Ectodermal cell (in vitro differentiated cells): ENCODE data around the gene TMC6.
"Not testable (repeated sequence)": the region's sequence is repeated elsewhere in the genome, so short reads cannot be mapped to it uniquely, and the experiment has no call there.

Experiments
- H3K27ac ChIP-seq: 2 replicates; pipeline ENCODE4 v1.7.0; 2013; ENCODE audit warnings: mild to moderate bottlenecking, low read depth, low read length; ENCODE audit not compliant: insufficient read depth, poor library complexity, severe bottlenecking
- H3K27me3 ChIP-seq: 2 replicates; pipeline ENCODE4 v1.7.0; 2013; ENCODE audit warnings: mild to moderate bottlenecking, low read length; ENCODE audit not compliant: insufficient read depth, control insufficient read depth, poor library complexity, severe bottlenecking
- H3K36me3 ChIP-seq: one replicate; pipeline ENCODE4 v1.7.0; 2013; ENCODE audit warnings: low read length; ENCODE audit not compliant: control insufficient read depth, insufficient read depth
- H3K4me1 ChIP-seq: one replicate; pipeline ENCODE4 v1.7.0; 2013; ENCODE audit warnings: low read length; ENCODE audit not compliant: control insufficient read depth, insufficient read depth
- H3K4me3 ChIP-seq: 2 replicates; pipeline ENCODE4 v1.7.0; 2013; ENCODE audit warnings: low read depth, low read length, control low read depth; ENCODE audit not compliant: insufficient read depth
- H3K9me3 ChIP-seq: 2 replicates; pipeline ENCODE4 v1.7.0; 2013; ENCODE audit warnings: mild to moderate bottlenecking, low read length, moderate library complexity; ENCODE audit not compliant: control insufficient read depth
- WGBS, 2 experiments: methylation state at CpG; one replicate each; pipeline ENCODE4 v1.1.7; 2013; ENCODE audit warnings: missing lambda C conversion rate in 2 of 2; 5-methylcytosine and 5-hydroxymethylcytosine counted together

The TMC6 gene

DNA sequence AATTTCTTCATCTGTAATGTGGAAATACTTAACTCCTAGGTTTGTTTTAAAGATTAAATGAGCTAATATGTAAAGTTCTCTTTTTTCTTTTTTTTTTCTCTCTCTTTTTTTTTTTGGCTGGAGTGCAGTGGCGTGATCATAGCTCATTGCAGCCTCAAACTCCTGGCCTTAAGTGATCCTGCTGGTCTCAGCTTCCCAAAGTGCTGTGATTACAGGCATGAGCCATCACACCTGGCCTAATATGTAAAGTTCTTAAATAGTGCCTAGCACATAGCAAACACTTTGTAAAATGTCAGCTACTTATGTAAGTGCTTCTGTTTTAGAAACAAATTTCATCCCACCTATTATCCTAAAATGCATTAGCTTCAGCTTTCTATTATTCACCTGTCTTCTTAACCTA, 40.0 kb downstream of the TMC6 start:
- H3K27ac ChIP-seq = no peak overlapping the region
- no peak overlapping the region for H3K4me3 ChIP-seq
- H3K4me1 ChIP-seq = no peaks in the 10 kb centered on the region
- H3K36me3 ChIP-seq = peaks cover 50% of the 10 kb centered on the region
- H3K27me3 ChIP-seq = no peaks in the 10 kb centered on the region
- WGBS, 2 experiments = 87 to 92% methylated on average over 1 of the region's 1 CpG
- no peaks in the 10 kb centered on the region for H3K9me3 ChIP-seq

DNA sequence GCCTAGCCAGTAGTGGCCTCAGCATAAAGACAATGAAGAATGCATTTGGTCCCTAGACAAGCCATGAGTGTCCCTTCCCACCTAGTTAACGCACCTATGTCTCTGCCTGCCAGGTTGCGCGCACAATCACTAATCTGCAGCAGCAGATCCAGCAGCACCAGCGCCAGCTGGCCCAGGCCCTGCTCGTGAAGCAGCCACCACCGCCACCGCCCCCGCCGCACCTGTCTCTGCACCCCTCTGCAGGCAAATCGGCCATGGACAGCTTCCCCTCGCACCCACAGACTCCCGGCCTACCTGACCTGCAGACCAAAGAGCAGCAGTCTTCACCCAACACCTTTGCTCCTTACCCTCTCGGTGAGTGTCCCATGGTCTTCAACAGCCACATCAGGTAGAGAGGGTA, 41.8 kb downstream of the TMC6 start:
- WGBS, 2 experiments = 96% methylated on average over 13 of the region's 13 CpGs
- Histone ChIP-seq H3K4me3 (no peak overlapping the region), H3K36me3 (peaks cover 38% of the 10 kb centered on the region)

DNA sequence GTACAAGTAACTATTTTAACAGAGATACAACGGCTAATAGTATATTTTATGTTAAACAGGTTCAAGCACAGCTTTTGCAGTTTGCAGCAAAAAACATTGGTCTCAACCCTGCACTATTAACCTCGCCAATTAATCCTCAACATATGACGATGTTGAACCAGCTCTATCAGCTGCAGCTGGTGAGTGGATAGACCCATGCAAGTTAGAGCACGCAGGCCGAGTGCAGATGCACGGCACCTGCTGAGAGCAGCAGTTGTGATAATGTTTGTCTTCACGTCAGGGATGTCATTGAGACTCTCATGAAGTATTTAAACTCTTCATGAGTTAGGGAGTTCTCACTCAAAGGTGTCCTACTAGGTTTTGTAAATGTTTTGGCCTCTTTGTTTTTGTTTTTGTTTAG, 45.6 kb downstream of the TMC6 start:
- Histone ChIP-seq H3K4me1 (no peaks in the 10 kb centered on the region), H3K27ac (no peak overlapping the region), H3K9me3 (no peaks in the 10 kb centered on the region), H3K36me3 (peaks cover 26% of the 10 kb centered on the region), H3K27me3 (no peaks in the 10 kb centered on the region), H3K4me3 (no peak overlapping the region)
- 93 to 96% methylated on average over 6 to 7 of the region's 7 CpGs for WGBS, 2 experiments

More for the DNA sequence above, 41.8 kb downstream of the TMC6 start:
- H3K27me3 ChIP-seq = no peaks in the 10 kb centered on the region
- no peak overlapping the region for H3K27ac ChIP-seq
- no peaks in the 10 kb centered on the region for H3K4me1 ChIP-seq
- H3K9me3 ChIP-seq = no peaks in the 10 kb centered on the region

DNA sequence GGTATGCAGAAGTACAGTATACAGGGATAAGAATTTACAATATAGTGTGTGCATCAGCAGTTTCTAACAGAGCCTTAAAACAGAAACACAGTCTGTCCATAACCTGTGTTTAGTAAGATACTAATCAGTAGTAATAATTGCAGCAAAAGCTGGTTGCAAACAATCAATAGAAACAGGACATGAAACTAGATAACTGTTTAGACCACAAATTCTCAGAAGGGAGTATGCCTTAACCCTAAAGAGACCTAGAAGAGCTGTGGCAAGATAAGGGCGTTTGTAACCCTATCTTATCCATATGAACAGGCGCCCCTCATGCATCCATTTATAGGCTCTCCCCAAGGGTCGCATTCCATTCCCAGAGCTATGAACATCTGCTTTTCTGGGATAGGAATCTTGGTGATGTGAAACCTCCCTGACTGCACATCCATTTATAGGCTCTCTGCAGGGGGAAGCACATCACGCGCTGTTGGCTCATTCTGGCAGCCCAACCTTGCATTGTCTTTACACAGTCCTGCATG, 46.1 kb downstream of the TMC6 start:
- H3K4me3 ChIP-seq, H3K4me1 ChIP-seq, H3K9me3 ChIP-seq, H3K27ac ChIP-seq, H3K27me3 ChIP-seq: not testable (repeated sequence)
- 91 to 96% methylated on average over 5 of the region's 5 CpGs for WGBS, 2 experiments
- H3K36me3 ChIP-seq = peaks cover 25% of the 10 kb centered on the region

DNA sequence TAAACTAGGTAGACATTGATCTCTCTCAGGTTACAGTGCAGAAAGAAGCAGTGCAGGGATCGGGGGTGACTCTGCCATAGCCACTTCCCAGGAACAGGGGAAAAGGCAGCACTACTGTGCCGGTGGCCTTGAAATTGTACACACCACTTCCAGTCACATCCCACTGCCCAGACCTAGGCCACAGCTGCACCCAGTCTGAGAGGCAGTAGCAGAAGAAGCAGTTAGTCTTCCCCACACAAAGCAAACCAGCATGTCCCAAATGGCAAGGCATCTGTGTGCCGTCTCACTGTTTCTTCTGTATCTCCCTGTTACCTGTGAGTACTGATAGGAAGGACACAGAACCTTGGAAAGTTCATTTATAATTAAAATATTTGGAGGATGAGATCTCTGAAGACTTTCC, 47.0 kb downstream of the TMC6 start:
- no peaks in the 10 kb centered on the region for H3K4me1 ChIP-seq
- H3K36me3 ChIP-seq = peaks cover 16% of the 10 kb centered on the region
- H3K27ac ChIP-seq = no peak overlapping the region
- no peaks in the 10 kb centered on the region for H3K9me3 ChIP-seq
- no peaks in the 10 kb centered on the region for H3K27me3 ChIP-seq
- H3K4me3 ChIP-seq = no peak overlapping the region
- 93 to 94% methylated on average over 3 of the region's 3 CpGs for WGBS, 2 experiments

DNA sequence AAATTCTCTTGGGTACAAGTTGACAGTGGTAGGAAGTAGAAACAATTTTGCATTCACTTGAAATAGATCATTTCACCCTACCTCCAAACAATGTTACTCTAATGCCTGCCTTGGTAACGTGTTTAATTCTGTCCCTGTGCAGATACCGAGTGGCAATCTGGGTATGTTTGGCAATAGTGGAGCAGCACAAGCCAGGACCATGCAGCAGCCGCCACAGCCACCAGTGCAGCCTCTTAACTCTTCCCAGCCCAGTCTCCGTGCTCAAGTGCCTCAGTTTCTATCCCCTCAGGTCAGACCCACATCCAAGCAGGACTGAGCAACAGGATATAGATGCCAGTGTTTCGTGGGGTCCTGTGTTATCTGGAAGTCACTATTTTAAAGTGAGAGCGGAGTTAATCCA, 49.3 kb downstream of the TMC6 start:
- H3K27me3 ChIP-seq = no peaks in the 10 kb centered on the region
- H3K9me3 ChIP-seq = no peaks in the 10 kb centered on the region
- no peak overlapping the region for H3K27ac ChIP-seq
- 95% methylated on average over 5 to 6 of the region's 6 CpGs for WGBS, 2 experiments
- H3K36me3 ChIP-seq = peaks cover 31% of the 10 kb centered on the region
- H3K4me3 ChIP-seq = no peak overlapping the region
- H3K4me1 ChIP-seq = no peaks in the 10 kb centered on the region

DNA sequence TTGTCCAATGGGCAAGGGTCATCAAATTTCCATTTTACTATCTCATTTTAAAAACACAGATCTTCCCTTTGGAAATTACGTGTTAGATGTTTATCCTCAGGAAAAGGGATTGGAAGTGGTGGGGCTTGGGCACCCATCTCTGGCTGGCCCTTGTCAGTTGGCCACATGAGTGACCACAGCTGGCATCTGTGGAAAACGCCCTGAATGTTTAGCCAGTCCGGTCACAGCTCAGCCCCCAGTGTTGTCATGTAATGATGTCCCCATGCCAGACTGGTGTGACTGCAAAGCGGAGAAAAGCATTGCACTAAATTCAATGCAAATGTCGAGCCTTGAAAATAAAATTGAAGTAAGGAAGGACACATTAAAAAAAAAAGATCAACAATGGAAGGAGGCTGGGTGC, 53.0 kb downstream of the TMC6 start:
- no peak overlapping the region for H3K4me3 ChIP-seq
- 96 to 97% methylated on average over 5 of the region's 5 CpGs for WGBS, 2 experiments
- no peaks in the 10 kb centered on the region for H3K9me3 ChIP-seq
- H3K27ac ChIP-seq = no peak overlapping the region
- peaks cover 57% of the 10 kb centered on the region for H3K36me3 ChIP-seq
- H3K27me3 ChIP-seq = no peaks in the 10 kb centered on the region
- H3K4me1 ChIP-seq = no peaks in the 10 kb centered on the region

DNA sequence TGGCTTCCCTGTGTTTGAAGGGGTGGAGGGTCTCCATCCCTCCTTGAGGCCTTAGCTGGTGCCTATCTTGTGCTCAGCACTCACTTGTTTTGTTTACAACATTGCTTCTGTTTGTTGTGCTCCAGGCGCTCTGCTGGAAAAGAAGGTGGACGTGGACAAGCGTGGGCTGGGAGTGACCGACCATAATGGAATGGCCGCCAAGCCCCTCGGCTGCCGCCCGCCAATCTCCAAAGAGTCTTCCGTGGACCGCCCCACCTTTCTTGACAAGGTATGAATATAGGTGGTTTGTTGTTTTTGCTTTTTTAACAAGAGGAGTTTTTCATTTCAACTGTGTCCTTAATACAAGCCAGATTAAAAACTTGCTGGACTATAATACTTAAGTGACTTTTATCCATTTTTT, 53.5 kb downstream of the TMC6 start:
- 93 to 96% methylated on average over 10 of the region's 10 CpGs for WGBS, 2 experiments
- Histone ChIP-seq H3K4me3 (no peak overlapping the region), H3K36me3 (peaks cover 57% of the 10 kb centered on the region), H3K27ac (no peak overlapping the region), H3K9me3 (no peaks in the 10 kb centered on the region), H3K4me1 (no peaks in the 10 kb centered on the region), H3K27me3 (no peaks in the 10 kb centered on the region)

DNA sequence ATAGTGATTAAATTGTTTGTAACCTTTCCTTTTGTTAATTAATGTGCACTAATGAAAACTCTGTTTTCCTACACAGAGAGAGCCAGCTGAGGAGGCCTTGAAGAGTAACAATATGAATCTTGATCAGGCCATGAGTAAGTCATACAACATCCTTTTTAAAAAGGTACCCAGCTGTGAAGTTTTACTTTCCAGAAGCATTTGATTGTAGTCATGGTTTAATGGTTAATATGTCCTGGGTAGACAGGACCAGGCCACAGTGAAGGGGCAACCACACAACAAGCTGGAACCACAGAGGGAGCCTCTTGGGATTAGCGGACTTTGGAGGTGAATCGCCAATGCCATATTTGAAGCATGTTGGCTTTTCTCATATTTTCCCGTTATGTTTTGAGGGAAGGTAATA, 55.6 kb downstream of the TMC6 start:
- no peak overlapping the region for H3K27ac ChIP-seq
- H3K4me3 ChIP-seq = no peak overlapping the region
- H3K4me1 ChIP-seq = no peaks in the 10 kb centered on the region
- WGBS, 2 experiments = 93 to 97% methylated on average over 3 of the region's 3 CpGs
- no peaks in the 10 kb centered on the region for H3K9me3 ChIP-seq
- H3K27me3 ChIP-seq = no peaks in the 10 kb centered on the region
- H3K36me3 ChIP-seq = peaks cover 55% of the 10 kb centered on the region

DNA sequence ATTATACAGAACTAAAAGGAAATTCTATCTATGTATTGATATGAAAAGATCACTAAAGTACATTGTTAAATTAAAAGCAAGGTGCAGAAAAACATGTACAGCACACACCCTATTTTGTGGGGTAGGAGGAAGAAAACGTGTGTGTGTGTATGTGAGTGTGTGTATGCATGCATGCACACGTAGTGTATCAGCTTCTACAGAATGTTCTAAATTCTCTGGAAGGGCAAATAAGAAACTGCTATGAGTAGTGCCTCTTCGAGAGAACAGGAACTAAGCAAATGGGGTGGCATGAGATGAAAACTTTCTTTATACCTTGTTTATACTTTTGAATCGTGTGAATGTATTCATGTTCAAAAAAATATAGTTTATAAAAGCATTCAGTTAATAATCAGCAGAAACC, 58.9 kb downstream of the TMC6 start:
- H3K27me3 ChIP-seq = no peaks in the 10 kb centered on the region
- H3K4me3 ChIP-seq = no peak overlapping the region
- no peaks in the 10 kb centered on the region for H3K9me3 ChIP-seq
- H3K27ac ChIP-seq = no peak overlapping the region
- H3K36me3 ChIP-seq = peaks cover 48% of the 10 kb centered on the region
- no peaks in the 10 kb centered on the region for H3K4me1 ChIP-seq
- 92 to 97% methylated on average over 3 of the region's 4 CpGs for WGBS, 2 experiments

DNA sequence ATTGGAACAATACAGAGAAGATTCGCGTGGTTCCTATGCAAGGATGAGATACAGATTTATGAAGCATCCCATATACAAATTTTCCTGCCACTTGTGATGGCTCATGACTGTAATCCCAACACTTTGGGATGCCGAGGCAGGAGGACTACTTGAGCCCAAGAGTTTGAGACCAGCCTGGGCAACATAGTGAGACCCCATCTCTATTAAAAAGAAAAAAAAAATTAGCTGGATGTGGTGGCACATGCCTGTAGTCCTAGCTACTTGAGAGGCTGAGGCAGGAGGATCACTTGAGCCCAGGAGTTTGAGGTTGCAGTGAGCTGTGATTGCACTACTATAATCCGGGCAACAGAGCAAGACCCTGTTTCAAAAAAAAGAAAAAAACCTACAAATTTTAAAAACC, 61.6 kb downstream of the TMC6 start:
- WGBS, 2 experiments = 95 to 98% methylated on average over 4 of the region's 4 CpGs
- H3K4me3 ChIP-seq, H3K4me1 ChIP-seq, H3K9me3 ChIP-seq, H3K27me3 ChIP-seq, H3K27ac ChIP-seq: not testable (repeated sequence)
- peaks cover 22% of the 10 kb centered on the region for H3K36me3 ChIP-seq
